GM12873 (cell line): ENCODE measurements around the gene MAGI1.

Experiments
- TF ChIP-seq, protein P1 (sequence below): IDR thresholded peaks from 2 replicates; pipeline ENCODE4 v1.5.1; 2012; ENCODE audit warnings: low read depth, mild to moderate bottlenecking, moderate library complexity, low read length, control low read depth; ENCODE audit not compliant: insufficient read depth; ENCODE audit errors: missing control alignments

Gene MAGI1

DNA sequence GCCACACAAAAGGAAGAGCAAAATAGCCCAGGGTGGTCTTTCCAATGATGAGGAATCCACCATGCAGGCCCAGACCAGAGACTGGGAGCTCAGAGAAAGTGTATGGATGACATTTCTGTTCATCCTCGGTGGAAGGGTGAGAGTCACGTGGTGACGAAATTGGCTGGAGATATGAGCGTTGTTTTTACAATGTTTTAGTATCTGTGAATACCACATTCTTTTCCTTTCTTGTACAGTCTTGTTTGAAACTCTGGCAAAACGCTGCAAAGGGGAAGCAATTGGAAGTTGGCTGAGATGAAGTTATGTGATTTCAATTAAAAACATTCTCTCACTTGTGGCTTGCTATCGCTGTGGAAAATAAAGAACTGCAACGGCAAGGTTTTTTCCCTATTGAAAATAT, 137.5 kb downstream of the MAGI1 start:
- TF ChIP-seq, protein P1, sequence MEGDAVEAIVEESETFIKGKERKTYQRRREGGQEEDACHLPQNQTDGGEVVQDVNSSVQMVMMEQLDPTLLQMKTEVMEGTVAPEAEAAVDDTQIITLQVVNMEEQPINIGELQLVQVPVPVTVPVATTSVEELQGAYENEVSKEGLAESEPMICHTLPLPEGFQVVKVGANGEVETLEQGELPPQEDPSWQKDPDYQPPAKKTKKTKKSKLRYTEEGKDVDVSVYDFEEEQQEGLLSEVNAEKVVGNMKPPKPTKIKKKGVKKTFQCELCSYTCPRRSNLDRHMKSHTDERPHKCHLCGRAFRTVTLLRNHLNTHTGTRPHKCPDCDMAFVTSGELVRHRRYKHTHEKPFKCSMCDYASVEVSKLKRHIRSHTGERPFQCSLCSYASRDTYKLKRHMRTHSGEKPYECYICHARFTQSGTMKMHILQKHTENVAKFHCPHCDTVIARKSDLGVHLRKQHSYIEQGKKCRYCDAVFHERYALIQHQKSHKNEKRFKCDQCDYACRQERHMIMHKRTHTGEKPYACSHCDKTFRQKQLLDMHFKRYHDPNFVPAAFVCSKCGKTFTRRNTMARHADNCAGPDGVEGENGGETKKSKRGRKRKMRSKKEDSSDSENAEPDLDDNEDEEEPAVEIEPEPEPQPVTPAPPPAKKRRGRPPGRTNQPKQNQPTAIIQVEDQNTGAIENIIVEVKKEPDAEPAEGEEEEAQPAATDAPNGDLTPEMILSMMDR = no peak

DNA sequence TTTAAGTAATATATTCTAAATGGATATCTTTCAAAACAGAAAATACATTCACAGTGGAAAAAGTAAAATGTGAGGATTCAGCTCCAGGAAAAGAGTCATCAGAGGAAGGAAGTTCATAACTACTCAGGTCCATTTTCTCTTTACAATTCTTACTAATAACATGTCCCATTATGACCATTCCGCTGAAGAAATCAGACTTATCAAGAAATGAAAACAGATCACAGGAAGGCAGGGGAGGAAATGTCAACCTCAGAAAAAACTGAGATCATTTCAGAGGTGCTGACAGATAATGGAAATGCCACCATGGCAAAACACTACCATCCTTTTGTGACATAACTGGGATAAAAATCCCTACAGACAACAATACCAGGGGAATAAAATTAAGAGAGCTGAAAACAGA, 139.5 kb downstream of the MAGI1 start:
- TF ChIP-seq, protein P1 = no peak

DNA sequence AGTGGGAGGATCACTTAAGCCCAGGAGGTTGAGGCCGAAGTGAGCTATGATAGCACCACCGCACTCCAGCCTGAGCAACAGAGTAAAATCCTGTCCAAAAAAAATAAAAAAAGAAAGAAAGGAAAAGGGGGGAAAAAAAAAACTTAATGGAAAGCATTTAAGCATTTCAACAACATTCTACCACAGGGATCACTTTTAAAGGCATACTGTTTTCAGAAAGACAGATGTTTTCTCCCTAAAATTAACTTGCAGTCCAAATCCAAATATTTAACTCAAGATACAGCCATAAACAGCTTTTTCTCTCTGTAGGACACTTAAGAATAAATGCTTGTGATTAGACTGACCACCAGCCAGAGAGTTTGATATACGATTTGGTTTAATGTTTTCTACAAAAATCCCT, 141.0 kb downstream of the MAGI1 start:
- TF ChIP-seq, protein P1 = no peak

DNA sequence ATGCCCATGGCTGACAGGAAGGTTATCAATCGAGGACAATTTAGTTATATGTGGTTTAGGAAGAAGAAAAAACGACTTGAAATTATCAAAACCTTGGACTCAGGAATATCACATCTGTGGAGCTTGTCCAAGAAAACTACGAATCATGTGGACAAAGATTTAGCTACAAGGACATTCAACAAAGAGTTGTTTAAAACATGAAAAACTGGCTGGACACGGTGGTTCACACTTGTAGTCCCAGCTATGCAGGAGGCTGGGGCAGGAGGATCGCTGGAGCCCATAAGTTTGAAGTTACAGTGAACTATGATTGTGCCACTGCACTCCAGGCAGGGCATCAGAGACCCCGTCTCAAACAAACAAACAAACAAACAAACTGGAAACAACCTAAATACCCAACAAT, 142.4 kb downstream of the MAGI1 start:
- TF ChIP-seq, protein P1 = no peak

DNA sequence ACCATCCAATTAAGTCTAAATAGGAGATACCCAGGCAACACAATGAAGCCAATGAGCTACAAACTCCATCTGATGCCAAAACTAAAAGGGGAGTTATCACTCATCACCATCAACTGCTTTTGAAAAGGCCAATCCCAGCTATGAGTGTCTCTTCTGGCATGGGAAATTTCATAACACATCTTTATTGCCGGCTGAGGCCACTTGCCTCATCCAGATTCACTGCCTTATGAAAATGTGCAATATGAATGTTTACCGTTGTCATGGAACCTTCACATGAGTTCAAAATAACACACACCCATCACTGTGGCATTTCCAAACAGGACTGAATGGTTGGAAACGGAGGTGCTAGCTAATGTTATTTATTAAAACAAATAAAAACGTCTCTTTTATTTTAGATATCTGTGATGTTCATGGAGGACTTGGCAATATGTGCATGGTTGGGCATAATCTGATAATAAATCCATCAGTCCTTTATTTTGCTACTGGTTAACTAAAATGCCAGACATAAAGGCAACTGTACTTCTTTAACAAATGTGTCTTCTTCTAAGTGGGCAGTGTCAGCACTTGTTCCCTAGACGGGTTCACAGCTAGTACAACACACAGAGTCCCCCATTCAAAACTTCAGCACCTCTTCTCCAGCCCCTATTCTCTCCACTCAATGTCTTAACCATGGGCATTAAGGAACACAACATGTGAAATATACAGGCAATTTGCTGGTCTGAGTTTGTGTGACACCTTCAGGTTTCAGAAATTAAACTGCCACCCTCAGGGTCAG, 143.9 kb downstream of the MAGI1 start:
- TF ChIP-seq, protein P1 = no peak

DNA sequence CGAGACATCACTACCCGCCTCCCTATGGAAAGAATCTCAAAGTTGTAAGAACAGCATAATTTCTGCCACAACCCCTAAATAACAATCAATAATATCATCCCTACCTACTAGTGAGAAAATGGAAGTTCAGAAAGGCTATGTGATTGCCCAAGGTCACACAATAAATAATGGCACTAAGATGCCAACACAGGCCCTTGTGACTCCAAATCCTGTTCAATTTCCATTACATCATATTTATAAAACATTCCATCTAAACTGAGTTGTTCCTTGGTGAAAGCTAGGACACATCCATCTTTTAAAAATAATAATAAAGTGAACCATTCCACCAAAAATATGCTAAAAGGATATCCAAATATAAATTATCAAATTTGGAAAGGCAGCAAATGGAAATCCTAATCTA, 144.6 kb downstream of the MAGI1 start:
- TF ChIP-seq, protein P1 = no peak

DNA sequence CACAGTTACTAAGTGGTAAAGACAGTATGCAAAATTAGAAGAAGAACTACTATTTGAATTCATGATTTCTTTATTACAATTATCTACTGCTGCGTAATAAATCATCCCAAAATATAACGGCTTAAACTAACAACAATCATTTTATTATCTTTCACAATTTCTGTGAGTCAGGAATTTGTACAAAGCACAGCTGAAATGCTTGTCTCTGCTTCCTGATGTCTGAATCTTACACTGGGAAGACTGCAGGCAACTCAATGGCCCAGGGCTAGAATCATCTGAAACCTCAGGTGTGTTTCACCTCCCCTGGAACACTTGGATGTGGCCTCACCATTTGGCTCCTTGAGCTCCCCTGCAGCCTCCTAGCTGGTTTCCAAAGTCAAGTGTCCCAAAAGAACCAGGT, 145.1 kb downstream of the MAGI1 start:
- TF ChIP-seq, protein P1 = no peak
